ENCODE measurements around the gene HLA-DPB1.

The HLA-DPB1 gene

GRCh38 chr6:33105386-33105785 lies 29.6 kb downstream of the HLA-DPB1 start:
- DNase-seq, result no peak

GRCh38 chr6:33105916-33106871 lies 30.4 kb downstream of the HLA-DPB1 start:
- no peak for DNase-seq

- no peak for DNase-seq
Measured at GRCh38 chr6:33107641-33108040, 31.9 kb downstream of the HLA-DPB1 start.

- no peak for DNase-seq
Measured at GRCh38 chr6:33108307-33108706, 32.5 kb downstream of the HLA-DPB1 start.

GRCh38 chr6:33112148-33112547 lies 36.4 kb downstream of the HLA-DPB1 start:
- no peak for DNase-seq

- no peak for DNase-seq
Measured at GRCh38 chr6:33113755-33114154, 38.0 kb downstream of the HLA-DPB1 start.

- no peak for DNase-seq
Measured at GRCh38 chr6:33114406-33114805, 38.6 kb downstream of the HLA-DPB1 start.

GRCh38 chr6:33116417-33116816 lies 40.6 kb downstream of the HLA-DPB1 start:
- no peak for DNase-seq

GRCh38 chr6:33116841-33117711 lies 41.3 kb downstream of the HLA-DPB1 start:
- no peak for DNase-seq

GRCh38 chr6:33117811-33118277 lies 42.1 kb downstream of the HLA-DPB1 start:
- DNase-seq, result no peak

GRCh38 chr6:33118525-33119123 lies 42.8 kb downstream of the HLA-DPB1 start:
- no peak for DNase-seq

- no peak for DNase-seq
Measured at GRCh38 chr6:33120001-33120400, 44.2 kb downstream of the HLA-DPB1 start.

GRCh38 chr6:33123181-33123580 lies 47.4 kb downstream of the HLA-DPB1 start:
- DNase-seq, result no peak

GRCh38 chr6:33123732-33124524 lies 48.1 kb downstream of the HLA-DPB1 start:
- no peak for DNase-seq

GRCh38 chr6:33124525-33124901 lies 48.7 kb downstream of the HLA-DPB1 start:
- no peak for DNase-seq

- no peak for DNase-seq
Measured at GRCh38 chr6:33124947-33125346, 49.2 kb downstream of the HLA-DPB1 start.

- DNase-seq, result peak; percentile 49
Measured at GRCh38 chr6:33126101-33126714, 50.4 kb downstream of the HLA-DPB1 start.

GRCh38 chr6:33128318-33128717 lies 52.5 kb downstream of the HLA-DPB1 start:
- DNase-seq, result no peak

- no peak for DNase-seq
Measured at GRCh38 chr6:33132081-33132524, 56.3 kb downstream of the HLA-DPB1 start.

- no peak for DNase-seq
Measured at GRCh38 chr6:33136310-33136900, 60.6 kb downstream of the HLA-DPB1 start.

All from NK-92 treated with Interleukin-12 subunit alpha and Interleukin-12 subunit beta, amount 100 ng/mL, for 24 hours (cell line).